Hindlimb muscle (tissue), 1 donor: ENCODE measurements around the gene ZNHIT1. TPM values are rescaled to one million over a fixed set of nuclear protein-coding genes. Genes with fewer than 3 reads are reported as not detected.
A peak's percentile ranks its signal among the peaks of the same experiment; 100 is the strongest.
"Not testable (repeated sequence)": the region's sequence is repeated elsewhere in the genome, so short reads cannot be mapped to it uniquely, and the experiment has no call there.

Experiments used
- DNase-seq: peaks from one replicate; pipeline ENCODE4 v3.0.0-alpha.2; 2013
- polyA plus RNA-seq: library from polyadenylated mRNA; unstranded; fragments of 120-200 nt; gene quantifications from one replicate; pipeline ENCODE4 v1.2.1, GENCODE V29; 2013; ENCODE audit not compliant: insufficient read length

Gene ZNHIT1
- polyA plus RNA-seq, 1 donor, result 48.3 TPM

DNA sequence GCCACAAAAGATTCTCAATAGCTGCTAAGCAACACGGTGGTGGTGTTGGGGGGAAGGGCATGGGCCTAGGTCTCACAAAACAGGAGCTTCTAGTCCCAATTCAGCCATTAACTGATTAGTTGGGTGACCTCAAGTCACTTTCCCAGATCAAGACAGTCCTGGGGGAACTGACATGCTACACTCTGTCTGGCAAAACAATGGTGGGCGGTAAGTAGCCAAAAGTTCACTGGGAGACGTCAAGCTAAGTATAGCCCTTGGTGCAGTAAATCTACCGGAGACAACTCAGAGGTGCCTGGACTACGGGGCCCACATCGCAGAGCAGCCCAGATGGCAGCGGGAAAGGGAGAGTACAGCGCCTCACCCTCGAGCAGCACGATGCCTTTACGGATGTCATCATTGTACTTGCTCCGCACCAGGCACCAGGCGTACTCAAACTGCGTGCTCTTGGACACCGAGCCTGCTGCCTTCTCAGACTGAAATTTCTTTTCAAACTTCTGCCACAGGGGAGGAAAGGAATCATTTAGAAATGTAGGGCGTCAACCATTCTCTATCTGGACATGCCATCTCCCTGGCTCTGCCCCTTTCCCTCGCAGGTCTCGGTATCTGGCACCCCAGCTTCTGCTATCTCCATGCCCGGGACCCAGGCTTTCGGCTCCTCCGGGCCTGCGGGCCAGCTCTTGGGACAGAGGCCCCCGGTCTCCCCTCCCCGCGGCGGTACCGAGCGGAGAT is 25.8 kb downstream of the ZNHIT1 start:
- DNase-seq, result no peak

GRCh38 chr7:101244375-101245146 is 26.6 kb downstream of the ZNHIT1 start, which contains the start of gene FIS1:
FIS1 (minus strand) TSS chr7:101245081; CDS start chr7:101245004, 77 bp downstream.
- peak; percentile 92 for DNase-seq

DNA sequence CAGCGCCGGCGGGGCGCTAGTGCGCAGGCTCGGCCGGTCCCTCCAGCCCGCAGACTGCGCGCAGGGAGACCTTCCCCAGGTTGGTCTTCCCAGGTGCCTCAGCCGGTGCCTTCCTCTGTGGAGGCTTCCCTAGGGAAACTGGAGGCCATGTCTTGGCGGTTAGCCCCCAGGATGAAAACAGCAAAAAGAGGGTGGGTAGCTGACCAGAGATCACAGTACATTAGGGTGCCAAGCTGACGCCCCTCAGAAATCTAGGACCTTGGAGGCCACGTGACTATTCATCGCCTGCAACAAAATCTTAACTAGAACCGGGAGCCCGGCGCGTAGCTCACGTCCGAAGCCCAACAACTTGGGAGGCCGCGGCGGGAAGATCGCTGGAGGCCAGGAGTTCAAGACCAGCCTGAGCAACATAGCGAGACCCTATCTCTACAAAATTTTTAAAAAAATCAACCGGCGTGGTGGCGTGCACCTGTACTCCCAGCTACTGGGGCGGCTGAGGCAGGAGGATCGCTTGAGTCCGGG is 27.2 kb downstream of the ZNHIT1 start:
- DNase-seq, result no peak

DNA sequence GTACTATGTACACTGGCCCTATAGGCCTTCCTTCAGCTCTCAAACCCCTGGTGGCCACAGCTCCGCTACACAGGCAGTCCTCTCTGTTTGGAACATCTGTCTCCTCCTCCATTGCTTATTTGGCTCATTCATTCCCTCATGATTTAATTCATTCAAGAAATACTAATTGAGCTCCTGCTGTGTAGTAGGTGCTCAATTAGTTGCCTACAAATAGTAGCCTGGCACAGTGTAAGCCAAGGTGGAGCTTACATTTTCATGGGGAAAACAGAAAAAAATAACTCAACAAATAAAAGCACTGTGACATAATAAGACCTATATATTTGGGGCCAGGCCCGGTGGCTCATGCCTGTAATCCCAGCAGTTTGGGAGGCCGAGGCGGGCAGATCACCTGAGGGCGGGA is 30.3 kb downstream of the ZNHIT1 start:
- no peak for DNase-seq

- no peak for DNase-seq
Measured at GRCh38 chr7:101250324-101250723, 32.4 kb downstream of the ZNHIT1 start.

DNA sequence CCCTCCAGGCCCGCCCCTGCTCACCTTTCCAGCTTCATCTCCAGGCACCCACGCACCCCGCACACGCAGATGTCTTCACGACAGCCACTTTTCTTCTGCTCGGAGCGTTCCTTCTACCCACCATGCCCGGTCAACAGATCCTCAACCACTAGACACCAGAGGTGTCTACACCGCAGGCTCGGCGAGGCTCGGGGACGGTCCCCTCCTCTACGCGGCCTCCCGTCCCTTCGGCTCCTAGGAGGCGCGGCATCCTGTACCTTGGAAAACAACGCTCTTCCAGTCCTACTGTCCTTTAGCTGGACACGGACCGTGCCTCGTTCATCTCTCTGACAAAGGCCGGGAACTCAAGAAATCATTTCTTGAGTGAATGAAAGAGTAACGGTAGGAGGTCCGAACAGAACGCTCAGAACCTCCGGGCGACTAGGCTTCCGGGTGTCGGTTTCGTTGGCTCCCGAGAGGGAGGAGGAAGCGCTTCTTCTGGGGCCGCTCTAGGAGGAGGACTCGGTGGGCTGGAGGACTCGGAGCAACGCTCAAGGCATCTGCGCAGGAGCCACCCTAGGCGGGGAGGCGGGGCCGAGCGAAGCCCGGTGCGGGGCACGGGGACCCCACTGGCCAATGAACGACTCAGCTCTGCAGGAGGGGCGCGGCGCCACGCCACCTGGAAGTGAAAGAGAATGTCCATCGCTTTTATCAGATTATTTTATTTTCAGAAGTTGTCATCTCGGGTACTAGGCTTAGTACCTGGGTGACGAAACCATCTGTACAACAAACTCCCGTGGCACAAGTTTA is 34.1 kb downstream of the ZNHIT1 start:
- peak; percentile 98 for DNase-seq

GRCh38 chr7:101253199-101253598 is 35.2 kb downstream of the ZNHIT1 start:
- not testable (repeated sequence) for DNase-seq

GRCh38 chr7:101255796-101256195 is 37.8 kb downstream of the ZNHIT1 start:
- no peak for DNase-seq

DNA sequence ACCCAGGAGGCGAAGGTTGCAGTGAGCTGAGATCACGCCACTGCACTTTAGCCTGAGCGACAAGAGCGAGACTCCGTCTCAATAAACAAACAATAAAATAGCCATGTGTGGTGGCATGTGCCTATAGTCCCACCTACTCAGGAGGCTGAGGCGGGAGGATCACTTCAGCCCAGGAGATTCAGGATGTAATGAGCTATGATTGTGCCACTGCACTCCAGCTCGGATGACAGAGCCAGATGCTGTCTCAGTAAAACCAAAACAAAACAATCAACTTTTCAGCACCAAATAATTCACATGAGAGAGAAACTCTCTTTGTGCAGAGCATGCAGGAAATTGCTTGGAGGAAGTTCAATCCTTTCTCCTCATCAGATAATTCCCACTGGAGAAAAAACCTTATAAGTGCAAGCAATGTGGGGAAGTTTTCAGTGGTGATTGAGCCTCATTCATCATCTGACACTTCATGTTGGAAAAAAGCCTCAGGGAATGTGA is 40.3 kb downstream of the ZNHIT1 start:
- no peak for DNase-seq

- DNase-seq, result not testable (repeated sequence)
Measured at GRCh38 chr7:101264102-101264706, 46.2 kb downstream of the ZNHIT1 start.

- no peak for DNase-seq
Measured at GRCh38 chr7:101265622-101266516, 47.9 kb downstream of the ZNHIT1 start.

DNA sequence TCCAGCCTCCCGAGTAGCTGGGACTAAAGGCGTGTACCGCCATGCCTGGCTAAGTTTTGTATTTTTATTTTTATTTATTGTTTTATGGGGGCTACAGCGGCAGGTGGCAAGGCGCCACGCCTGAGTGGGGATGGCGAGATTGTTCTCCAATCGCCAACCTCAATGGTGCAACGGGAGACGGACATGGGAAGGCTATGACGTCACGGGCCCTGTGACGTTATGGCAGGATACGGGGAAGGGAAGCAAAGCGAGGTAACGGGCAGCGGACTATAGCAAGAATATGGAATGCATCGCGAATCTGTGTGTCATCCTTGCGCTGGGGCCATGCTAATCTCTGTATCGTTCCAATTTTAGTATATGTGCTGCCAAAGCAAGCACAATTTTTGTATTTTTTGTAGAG is 51.7 kb downstream of the ZNHIT1 start:
- no peak for DNase-seq

- DNase-seq, result no peak
Measured at GRCh38 chr7:101271021-101271420, 53.1 kb downstream of the ZNHIT1 start.

GRCh38 chr7:101273206-101273605 is 55.2 kb downstream of the ZNHIT1 start:
- no peak for DNase-seq

Other genes with a start within 250 kb of the ZNHIT1 start
- gene MUC12, start 248.6 kb upstream of the ZNHIT1 start, polyA plus RNA-seq, result 0.27 TPM
- gene MUC17, start 198.1 kb upstream of the ZNHIT1 start, polyA plus RNA-seq, result not detected
- 9.4 TPM for gene TRIM56, start 132.7 kb upstream of the ZNHIT1 start, polyA plus RNA-seq
- 5.7 TPM for gene SERPINE1, start 91.1 kb upstream of the ZNHIT1 start, polyA plus RNA-seq
- gene AP1S1, start 63.7 kb upstream of the ZNHIT1 start, polyA plus RNA-seq, result 20.5 TPM
- not detected for gene VGF, start 52.6 kb upstream of the ZNHIT1 start, polyA plus RNA-seq
- gene NAT16, start 37.9 kb upstream of the ZNHIT1 start, polyA plus RNA-seq, result not detected
- gene MOGAT3, start 17.1 kb upstream of the ZNHIT1 start, polyA plus RNA-seq, result not detected
- gene PLOD3, start 584 bp upstream of the ZNHIT1 start, polyA plus RNA-seq, result 48.7 TPM
- 7.5 TPM for gene CLDN15, start 19.6 kb downstream of the ZNHIT1 start, polyA plus RNA-seq
- 133 TPM for gene FIS1, start 26.9 kb downstream of the ZNHIT1 start, polyA plus RNA-seq
- gene IFT22, start 103.6 kb downstream of the ZNHIT1 start, polyA plus RNA-seq, result 26.6 TPM
- gene COL26A1, start 144.7 kb downstream of the ZNHIT1 start, polyA plus RNA-seq, result 2.4 TPM